ENCODE results near the gene GNAI2.

DNA sequence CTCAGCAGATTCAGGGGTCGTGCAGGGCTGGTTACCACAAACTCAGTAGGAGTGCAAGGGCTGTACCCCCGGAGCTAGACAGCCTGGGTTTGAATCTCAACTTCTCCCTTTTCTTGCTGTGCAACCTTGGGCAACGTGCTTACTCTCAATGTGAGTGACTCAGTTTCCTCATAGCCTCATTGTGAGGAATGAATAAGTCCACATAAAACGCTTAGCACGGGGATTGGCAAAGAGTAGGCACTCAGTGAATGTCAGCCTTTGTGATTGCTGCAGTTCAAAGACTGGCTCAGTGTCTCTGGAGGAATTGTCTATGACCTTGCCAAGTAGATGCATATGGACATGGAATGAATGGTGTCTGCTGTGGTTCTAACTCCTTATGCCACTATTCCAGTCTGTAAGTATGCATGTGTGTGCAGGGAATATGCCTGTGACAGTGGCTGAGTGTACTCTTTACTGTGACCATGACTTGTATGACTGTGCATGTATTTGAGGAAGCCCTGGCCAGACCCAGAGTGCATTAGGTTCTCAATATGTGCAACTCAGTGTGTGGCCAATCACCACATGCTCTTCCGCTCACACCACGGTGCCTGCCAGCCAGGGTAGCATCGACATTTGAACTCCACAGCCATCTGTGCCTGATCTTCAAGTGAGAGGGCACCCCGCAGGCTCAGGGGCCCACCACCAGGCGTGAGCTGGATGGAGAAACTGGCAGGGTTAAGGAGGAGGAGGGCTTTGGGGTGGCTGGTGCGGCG is 64.1 kb downstream of the GNAI2 start:
- TF ChIP-seq, protein P1, sequence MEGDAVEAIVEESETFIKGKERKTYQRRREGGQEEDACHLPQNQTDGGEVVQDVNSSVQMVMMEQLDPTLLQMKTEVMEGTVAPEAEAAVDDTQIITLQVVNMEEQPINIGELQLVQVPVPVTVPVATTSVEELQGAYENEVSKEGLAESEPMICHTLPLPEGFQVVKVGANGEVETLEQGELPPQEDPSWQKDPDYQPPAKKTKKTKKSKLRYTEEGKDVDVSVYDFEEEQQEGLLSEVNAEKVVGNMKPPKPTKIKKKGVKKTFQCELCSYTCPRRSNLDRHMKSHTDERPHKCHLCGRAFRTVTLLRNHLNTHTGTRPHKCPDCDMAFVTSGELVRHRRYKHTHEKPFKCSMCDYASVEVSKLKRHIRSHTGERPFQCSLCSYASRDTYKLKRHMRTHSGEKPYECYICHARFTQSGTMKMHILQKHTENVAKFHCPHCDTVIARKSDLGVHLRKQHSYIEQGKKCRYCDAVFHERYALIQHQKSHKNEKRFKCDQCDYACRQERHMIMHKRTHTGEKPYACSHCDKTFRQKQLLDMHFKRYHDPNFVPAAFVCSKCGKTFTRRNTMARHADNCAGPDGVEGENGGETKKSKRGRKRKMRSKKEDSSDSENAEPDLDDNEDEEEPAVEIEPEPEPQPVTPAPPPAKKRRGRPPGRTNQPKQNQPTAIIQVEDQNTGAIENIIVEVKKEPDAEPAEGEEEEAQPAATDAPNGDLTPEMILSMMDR (IDR thresholded peaks at IDR 0.05) = no peak
- TF ChIP-seq ZFX (IDR thresholded peaks at IDR 0.05; ENCODE audit: borderline replicate concordance) = no peak
